H1 (cell line): ENCODE measurements around the gene CAMK2B. TPM values are rescaled to one million over a fixed set of nuclear protein-coding genes. Genes with fewer than 3 reads are reported as not detected.

Experiments used
- CTCF ChIA-PET: fragments of 300-600 bp; sonication (Branson Sonifier 250); formaldehyde crosslinking; loops from one replicate; lab custom pipeline; 2021; ENCODE audit not compliant: partially characterized antibody; lab: Charles Lee
- POLR2A ChIA-PET: fragments of 300-600 bp; sonication (Branson Sonifier 250); formaldehyde crosslinking; loops from one replicate; lab custom pipeline; 2021; ENCODE audit warnings: inconsistent platforms; ENCODE audit not compliant: partially characterized antibody; lab: Charles Lee
- DNase-seq, 2 experiments: peaks; one replicate each; pipeline versions ENCODE4 v3.0.0 to v3.0.0-alpha.2; 2010 to 2022; ENCODE audit warnings: low spot score in 2 of 2, low read depth in 1 of 2, mixed read lengths in 1 of 2
- FAIRE-seq: peaks from 2 replicates; lab custom pipeline; 2011; peaks lifted over from hg19 to GRCh38; lab: Jason Lieb, UNC
- H2AFZ ChIP-seq: 2 replicates; pipeline ENCODE4 v1.8.1; 2012; ENCODE audit warnings: low read length, inconsistent platforms
- H2AK5ac ChIP-seq: 2 replicates; pipeline ENCODE4 v1.6.1; 2013; ENCODE audit warnings: low read depth, low read length
- H2BK120ac ChIP-seq: replicated peaks from 2 replicates; pipeline ENCODE3; 2013; ENCODE audit warnings: low read depth, low read length, inconsistent platforms
- H2BK12ac ChIP-seq: 2 replicates; pipeline ENCODE4 v1.6.1; 2013; ENCODE audit warnings: low read depth, low read length
- H2BK15ac ChIP-seq: 2 replicates; pipeline ENCODE4 v1.6.1; 2013; ENCODE audit warnings: low read length
- H2BK20ac ChIP-seq: 2 replicates; pipeline ENCODE4 v1.6.1; 2013; ENCODE audit warnings: low read length
- H2BK5ac ChIP-seq: 2 replicates; pipeline ENCODE4 v1.6.1; 2013; ENCODE audit warnings: low read depth, low read length
- H3K14ac ChIP-seq: 2 replicates; pipeline ENCODE4 v1.6.1; 2013; ENCODE audit warnings: inconsistent platforms; ENCODE audit not compliant: insufficient read length
- H3K18ac ChIP-seq: 2 replicates; pipeline ENCODE4 v1.6.1; 2013; ENCODE audit warnings: low read length; ENCODE audit errors: extremely low read depth
- H3K23ac ChIP-seq: 2 replicates; pipeline ENCODE4 v1.6.1; 2013; ENCODE audit warnings: inconsistent platforms; ENCODE audit not compliant: insufficient read length
- H3K23me2 ChIP-seq: 2 replicates; pipeline ENCODE4 v1.6.1; 2013; ENCODE audit warnings: low read depth, low read length
- H3K27ac ChIP-seq: 2 replicates; pipeline ENCODE4 v1.6.1; 2011; ENCODE audit warnings: low read depth, low read length, inconsistent platforms
- H3K27me3 ChIP-seq, 4 experiments: replicated peaks in 1 of 4; 1 replicate in 1 of 4; 2 replicates in 3 of 4; pipeline versions ENCODE4 v1.6.1 to v1.8.1; 2011 to 2013; ENCODE audit warnings: low read length in 3 of 4, mild to moderate bottlenecking in 3 of 4, inconsistent platforms in 2 of 4, mixed read lengths in 2 of 4, moderate library complexity in 1 of 4; ENCODE audit not compliant: control insufficient read depth in 3 of 4, insufficient read depth in 3 of 4; ENCODE audit errors: extremely low read depth in 1 of 4
- H3K36me3 ChIP-seq, 4 experiments: 2 replicates each; pipeline versions ENCODE4 v1.6.1 to v1.8.1; 2011 to 2013; ENCODE audit warnings: mild to moderate bottlenecking in 4 of 4, low read length in 3 of 4, moderate library complexity in 2 of 4, control low read depth in 1 of 4, inconsistent platforms in 1 of 4; ENCODE audit not compliant: insufficient read depth in 4 of 4, control insufficient read depth in 2 of 4
- H3K4ac ChIP-seq: replicated peaks from 2 replicates; pipeline ENCODE3; 2013; ENCODE audit warnings: low read length, low read depth, mixed read lengths, inconsistent platforms; ENCODE audit not compliant: insufficient read length
- H3K4me1 ChIP-seq, 4 experiments: replicated peaks in 1 of 4; 1 replicate in 1 of 4; 2 replicates in 3 of 4; pipeline versions ENCODE4 v1.6.1 to v1.8.1; 2011 to 2013; ENCODE audit warnings: low read length in 3 of 4, inconsistent platforms in 2 of 4, mixed read lengths in 1 of 4; ENCODE audit not compliant: insufficient read depth in 4 of 4, control insufficient read depth in 3 of 4
- H3K4me2 ChIP-seq, 2 experiments: 2 replicates each; pipeline versions ENCODE4 v1.6.1 to v1.8.1; 2011 to 2013; ENCODE audit warnings: low read depth in 2 of 2, low read length in 2 of 2, control low read depth in 1 of 2, inconsistent platforms in 1 of 2, mild to moderate bottlenecking in 1 of 2; ENCODE audit not compliant: insufficient read depth in 1 of 2
- H3K4me3 ChIP-seq, 4 experiments: fragments of 200-600, 300-600 bp in 1 of 4; sonication (generic), shearing (Covaris generic), sonication (Bioruptor Twin) in 1 of 4; 2 replicates each; pipeline versions ENCODE4 v1.5.1 to v1.8.1; 2011 to 2016; ENCODE audit warnings: low read length in 4 of 4, low read depth in 3 of 4, control low read depth in 2 of 4, inconsistent platforms in 2 of 4, mild to moderate bottlenecking in 2 of 4, mixed read lengths in 1 of 4, moderate library complexity in 1 of 4; ENCODE audit not compliant: insufficient read depth in 2 of 4; ENCODE audit errors: extremely low read depth in 1 of 4
- H3K56ac ChIP-seq: replicated peaks from 2 replicates; pipeline ENCODE3; 2013; ENCODE audit warnings: low read depth, mild to moderate bottlenecking, mixed read lengths, low read length, inconsistent platforms; ENCODE audit not compliant: insufficient read length
- H3K79me1 ChIP-seq: 2 replicates; pipeline ENCODE4 v1.6.1; 2013; ENCODE audit warnings: low read depth, low read length, control low read depth
- H3K79me2 ChIP-seq, 2 experiments: 2 replicates each; pipeline versions ENCODE4 v1.6.1 to v1.8.1; 2012 to 2013; ENCODE audit warnings: low read length in 2 of 2, mild to moderate bottlenecking in 2 of 2, inconsistent platforms in 1 of 2; ENCODE audit not compliant: insufficient read depth in 2 of 2, control insufficient read depth in 1 of 2
- H3K9ac ChIP-seq, 4 experiments: replicated peaks in 1 of 4; 1 replicate in 1 of 4; 2 replicates in 3 of 4; pipeline versions ENCODE4 v1.6.1 to v1.8.1; 2011 to 2013; ENCODE audit warnings: low read depth in 3 of 4, low read length in 3 of 4, control low read depth in 2 of 4, mild to moderate bottlenecking in 2 of 4, moderate library complexity in 2 of 4, inconsistent platforms in 1 of 4; ENCODE audit errors: extremely low read depth in 1 of 4
- H3K9me3 ChIP-seq, 2 experiments: 2 replicates each; pipeline versions ENCODE4 v1.6.1 to v1.8.1; 2012 to 2013; ENCODE audit warnings: mild to moderate bottlenecking in 2 of 2, moderate library complexity in 2 of 2, control low read depth in 1 of 2, inconsistent platforms in 1 of 2, low read depth in 1 of 2, low read length in 1 of 2, mixed read lengths in 1 of 2; ENCODE audit not compliant: insufficient read depth in 2 of 2
- H4K20me1 ChIP-seq, 2 experiments: replicated peaks in 1 of 2; 2 replicates each; pipeline versions ENCODE3 to v1.8.1; 2011 to 2013; ENCODE audit warnings: inconsistent platforms in 2 of 2, low read length in 2 of 2, mild to moderate bottlenecking in 1 of 2; ENCODE audit not compliant: insufficient read depth in 2 of 2, control insufficient read depth in 1 of 2
- H4K5ac ChIP-seq: 2 replicates; pipeline ENCODE4 v1.6.1; 2013; ENCODE audit warnings: low read length, low read depth, mixed read lengths, inconsistent platforms; ENCODE audit not compliant: insufficient read length
- H4K8ac ChIP-seq: 2 replicates; pipeline ENCODE4 v1.8.0; 2013; ENCODE audit warnings: mild to moderate bottlenecking, moderate library complexity, low read length, inconsistent platforms; ENCODE audit not compliant: insufficient read depth; ENCODE audit errors: extremely low read depth
- H4K91ac ChIP-seq: replicated peaks from 2 replicates; pipeline ENCODE3; 2013; ENCODE audit warnings: low read length, mixed read lengths, inconsistent platforms; ENCODE audit not compliant: insufficient read length
- BCL11A ChIP-seq, 2 experiments: IDR thresholded peaks; one replicate each; pipeline ENCODE4 v1.6.1; 2011; ENCODE audit warnings: low read depth in 2 of 2, low read length in 2 of 2, mild to moderate bottlenecking in 2 of 2
- CBX5 ChIP-seq: fragments of 300-800, 300-1000 bp; sonication (generic); IDR thresholded peaks from 2 replicates; pipeline ENCODE4 v1.7.1; 2016; ENCODE audit warnings: antibody characterized with exemption, low read length, low read depth
- CREB1 ChIP-seq: IDR thresholded peaks from 2 replicates; pipeline ENCODE4 v1.6.1; 2012; ENCODE audit warnings: inconsistent platforms
- CTBP2 ChIP-seq: IDR thresholded peaks from 2 replicates; pipeline ENCODE4 v1.7.0; 2011; ENCODE audit warnings: borderline replicate concordance, mild to moderate bottlenecking, moderate library complexity, mixed read lengths, low read length; ENCODE audit not compliant: insufficient read depth, insufficient read length
- EP300 ChIP-seq, 2 experiments: IDR thresholded peaks; 1 replicate in 1 of 2; 2 replicates in 1 of 2; pipeline ENCODE4 v1.6.1; 2011 to 2012; ENCODE audit warnings: low read depth in 2 of 2, low read length in 2 of 2, mild to moderate bottlenecking in 2 of 2, borderline replicate concordance in 1 of 2, inconsistent platforms in 1 of 2, moderate library complexity in 1 of 2
- EZH2 ChIP-seq: fragments of 200-600 bp; sonication (generic); IDR thresholded peaks from 2 replicates; pipeline ENCODE4 v1.7.1; 2012; ENCODE audit warnings: low read depth, mild to moderate bottlenecking, moderate library complexity, low read length, inconsistent platforms; ENCODE audit not compliant: severe bottlenecking
- GTF2F1 ChIP-seq: IDR thresholded peaks from 2 replicates; pipeline ENCODE4 v1.6.1; 2012; ENCODE audit warnings: low read depth, low read length, improper control_type of control experiment, borderline replicate concordance
- NRF1 ChIP-seq: IDR thresholded peaks from 2 replicates; pipeline ENCODE4 v1.6.1; 2011; ENCODE audit warnings: mild to moderate bottlenecking, low read depth, low read length, improper control_type of control experiment
- SIN3A ChIP-seq, 2 experiments: IDR thresholded peaks in 1 of 2; conservative IDR thresholded peaks in 1 of 2; 2 replicates each; pipeline ENCODE4 v1.6.1; 2011 to 2012; ENCODE audit warnings: low read length in 2 of 2, improper control_type of control experiment in 1 of 2, low read depth in 1 of 2, mild to moderate bottlenecking in 1 of 2
- SP4 ChIP-seq: IDR thresholded peaks from 2 replicates; pipeline ENCODE4 v1.6.1; 2012; ENCODE audit warnings: low read length, inconsistent platforms
- TCF12 ChIP-seq: IDR thresholded peaks from 2 replicates; pipeline ENCODE4 v1.6.1; 2011; ENCODE audit warnings: low read depth, mild to moderate bottlenecking, low read length
- YY1 ChIP-seq: IDR thresholded peaks from 2 replicates; pipeline ENCODE4 v1.6.1; 2011; ENCODE audit warnings: low read depth, mild to moderate bottlenecking, low read length
- WGBS, 2 experiments: shearing (Covaris generic) in 1 of 2; methylation state at CpG; one replicate each; pipeline versions ENCODE4 v1.1.6 to v1.1.7; 2013 to 2015; ENCODE audit warnings: low lambda C conversion rate in 2 of 2, mixed read lengths in 2 of 2, inconsistent platforms in 1 of 2, low coverage in 1 of 2, missing lambda C conversion rate in 1 of 2; ENCODE audit not compliant: insufficient replicate concordance in 2 of 2, insufficient coverage in 1 of 2, insufficient read length in 1 of 2; ENCODE audit errors: extremely low coverage in 1 of 2, missing lambda C conversion rate in 1 of 2; 5-methylcytosine and 5-hydroxymethylcytosine counted together
- polyA plus RNA-seq, 7 experiments: library from polyadenylated mRNA; depleted of rRNA in 3 of 7; stranded (reverse) in 5 of 7; unstranded in 2 of 7; fragments of >200 nt in 5 of 7; fragments of 200-250 nt in 2 of 7; gene quantifications; 1 replicate in 5 of 7; 2 replicates in 1 of 7; 4 replicates in 1 of 7; pipeline versions ENCODE4 v1.2.1 to v1.2.3, GENCODE V29; 2011 to 2013; ENCODE audit warnings: missing spikeins in 2 of 7, mixed read lengths in 2 of 7
- total RNA-seq: library from RNA; stranded (reverse); fragmentation: NEBNext Ultra II Directional; extraction: Animal tissue kit (Norgen Biotek cat#: 25700); gene quantifications from 2 replicates; pipeline ENCODE4 v1.2.1, GENCODE V29; 2021
- TF ChIP-seq, protein P1 (sequence below): IDR thresholded peaks from 2 replicates; pipeline ENCODE4 v1.6.1; 2012; ENCODE audit warnings: inconsistent platforms

The CAMK2B gene
- total and polyA plus RNA-seq, 2 of the 8 experiments (the other 6 are each of a cell fraction or from before 2014, with no cell fraction given): 0.05 to 0.15 TPM

- Histone ChIP-seq H3K4me3 (no peak overlapping the region), H3K27me3 (peaks cover 0 to 4% (median 1%) of the 10 kb centered on the region in 4 experiments; a peak in 4 of 7 replicates), H3K4ac (no peak overlapping the region), H3K4me1 (peaks cover 0 to 5% (median 0%) of the 10 kb centered on the region in 4 experiments; a peak in 3 of 7 replicates), H3K79me2 (no peaks in the 10 kb centered on the region), H2AFZ (no peak overlapping the region), H3K56ac (no peak overlapping the region), H2BK5ac (no peak overlapping the region), H2AK5ac (no peak overlapping the region), H3K27ac (no peak overlapping the region), H4K91ac (no peak overlapping the region), H4K5ac (no peak overlapping the region), H2BK15ac (no peak overlapping the region), H3K14ac (no peak overlapping the region), H4K20me1 (no peaks in the 10 kb centered on the region), H3K18ac (no peak overlapping the region), H3K79me1 (no peaks in the 10 kb centered on the region), H3K36me3 (no peaks in the 10 kb centered on the region), H3K23me2 (no peaks in the 10 kb centered on the region), H4K8ac (no peak overlapping the region), H2BK20ac (no peak overlapping the region), H2BK120ac (no peak overlapping the region), H3K4me2 (no peak overlapping the region), H3K23ac (no peak overlapping the region), H3K9me3 (no peaks in the 10 kb centered on the region), H3K9ac (no peak overlapping the region), H2BK12ac (no peak overlapping the region)
- DNase-seq: no peak
- CTCF ChIA-PET: interaction anchor here (0.6 to 2.2 kb wide), 11 partner anchors 8 to 1477 kb away, joined by 3 to 15 read pairs (median 4); no protein-coding TSS in a partner anchor
- POLR2A ChIA-PET: interaction anchor here (0.9 kb wide), 1 partner anchor 535 kb away, joined by 3 read pairs; no protein-coding TSS in a partner anchor
- 91% methylated on average over 4 of the region's 5 CpGs; no CpG with 5 or more reads in 1 of the 2 experiments for WGBS, 2 experiments
- FAIRE-seq: no peak
- no peak for TF ChIP-seq SP4
- no peak for TF ChIP-seq YY1
- no peak for TF ChIP-seq EZH2
- no peak for TF ChIP-seq CREB1
- no peak for TF ChIP-seq NRF1
- TF ChIP-seq GTF2F1: no peak
- no peak for TF ChIP-seq CBX5
- no peak for TF ChIP-seq CTBP2
- TF ChIP-seq EP300 (IDR thresholded peaks at IDR 0.05; ENCODE audit: borderline replicate concordance in 1 of 2, low read depth in 2 of 2, low read length in 2 of 2): no peak
- no peak for TF ChIP-seq SIN3A (conservative IDR thresholded peaks at IDR 0.05 in 1 of 2, IDR thresholded peaks at IDR 0.05 in 1 of 2; ENCODE audit: low read depth in 1 of 2, low read length in 2 of 2)
- TF ChIP-seq BCL11A (IDR thresholded peaks at IDR 0.05; ENCODE audit: low read depth in 2 of 2, low read length in 2 of 2): no peak
- TF ChIP-seq TCF12: no peak
- TF ChIP-seq, protein P1, sequence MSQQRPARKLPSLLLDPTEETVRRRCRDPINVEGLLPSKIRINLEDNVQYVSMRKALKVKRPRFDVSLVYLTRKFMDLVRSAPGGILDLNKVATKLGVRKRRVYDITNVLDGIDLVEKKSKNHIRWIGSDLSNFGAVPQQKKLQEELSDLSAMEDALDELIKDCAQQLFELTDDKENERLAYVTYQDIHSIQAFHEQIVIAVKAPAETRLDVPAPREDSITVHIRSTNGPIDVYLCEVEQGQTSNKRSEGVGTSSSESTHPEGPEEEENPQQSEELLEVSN: no peak
Observed at GRCh38 chr7:44268671-44269070, 56.7 kb downstream of the CAMK2B start.
